GM12874 (cell line): ENCODE results near the gene HBM.

Experiments
- CTCF ChIP-seq: IDR thresholded peaks from 2 replicates; pipeline ENCODE4 v1.5.1; 2011; ENCODE audit warnings: low read depth, mild to moderate bottlenecking, control low read depth, low read length, moderate library complexity; ENCODE audit not compliant: insufficient read depth

The HBM gene

GRCh38 chr16:162271-162991, 3.3 kb upstream of the HBM start:
- no peak for TF ChIP-seq CTCF

- TF ChIP-seq CTCF, result no peak
Observed at GRCh38 chr16:164827-165538, 795 bp upstream of the HBM start.

- no peak for TF ChIP-seq CTCF
Observed at GRCh38 chr16:166375-167121, 770 bp downstream of the HBM start.

- no peak for TF ChIP-seq CTCF
Observed at GRCh38 chr16:167122-167690, 1.4 kb downstream of the HBM start.

- no peak for TF ChIP-seq CTCF
Observed at GRCh38 chr16:168424-168823, 2.6 kb downstream of the HBM start.

GRCh38 chr16:169014-169413, 3.2 kb downstream of the HBM start:
- TF ChIP-seq CTCF, result no peak

GRCh38 chr16:170788-171187, 5.0 kb downstream of the HBM start:
- TF ChIP-seq CTCF, result no peak
